GM23338 (cell line): ENCODE measurements around the gene TBC1D21. TPM values are rescaled to one million over a fixed set of nuclear protein-coding genes. Genes with fewer than 3 reads are reported as not detected.

Experiments
- ATAC-seq: fragments of 200-7000 bp; cut with Tn5 transposase; 3 replicates; pipeline ENCODE4 v1.9.1; 2020
- DNase-seq: peaks from one replicate; pipeline ENCODE4 v3.0.0-alpha.2; 2015; ENCODE audit warnings: low spot score
- H2AFZ ChIP-seq: fragments of 200-600 bp; sonication (generic); 2 replicates; pipeline ENCODE4 v1.8.0; 2016; ENCODE audit warnings: antibody characterized with exemption, mild to moderate bottlenecking, moderate library complexity
- H3F3A ChIP-seq: fragments of 200-600 bp; sonication (generic); replicated peaks from 2 replicates; pipeline ENCODE4 v1.8.0; 2017; ENCODE audit warnings: antibody characterized with exemption, mixed run types, low read depth
- H3K27ac ChIP-seq: fragments of 200-600 bp; sonication (generic); 2 replicates; pipeline ENCODE4 v1.6.1; 2016; ENCODE audit warnings: low read depth
- H3K27me3 ChIP-seq: fragments of 200-600 bp; sonication (generic); 2 replicates; pipeline ENCODE4 v1.8.0; 2016; ENCODE audit warnings: mild to moderate bottlenecking, mixed run types, moderate library complexity; ENCODE audit not compliant: insufficient read depth
- H3K36me3 ChIP-seq: fragments of 200-600 bp; sonication (generic); 2 replicates; pipeline ENCODE4 v1.8.0; 2016; ENCODE audit warnings: mild to moderate bottlenecking; ENCODE audit not compliant: insufficient read depth
- H3K4me1 ChIP-seq: fragments of 200-600 bp; sonication (generic); 2 replicates; pipeline ENCODE4 v1.8.0; 2016; ENCODE audit warnings: mild to moderate bottlenecking, moderate library complexity; ENCODE audit not compliant: insufficient read depth
- H3K4me2 ChIP-seq: fragments of 200-600 bp; sonication (generic); 2 replicates; pipeline ENCODE4 v1.7.1; 2017; ENCODE audit warnings: mixed run types
- H3K4me3 ChIP-seq: fragments of 200-600 bp; sonication (generic); 2 replicates; pipeline ENCODE4 v1.6.1; 2016; ENCODE audit warnings: mixed run types
- H3K79me2 ChIP-seq: fragments of 200-600 bp; sonication (generic); replicated peaks from 2 replicates; pipeline ENCODE4 v1.8.0; 2017; ENCODE audit warnings: mild to moderate bottlenecking; ENCODE audit not compliant: insufficient read depth
- H3K9me2 ChIP-seq: fragments of 200-600 bp; sonication (generic); 2 replicates; pipeline ENCODE4 v1.8.0; 2017; ENCODE audit not compliant: insufficient read depth
- H4K20me1 ChIP-seq: fragments of 200-600 bp; sonication (generic); replicated peaks from 2 replicates; pipeline ENCODE4 v1.8.0; 2017; ENCODE audit warnings: mild to moderate bottlenecking; ENCODE audit not compliant: insufficient read depth
- H3K27ac Mint-ChIP-seq: 2 replicates; pipeline ENCODE4 v1.8.0; 2020; ENCODE audit warnings: inconsistent platforms, mild to moderate bottlenecking, moderate library complexity, mixed read lengths
- H3K27me3 Mint-ChIP-seq: 3 replicates; pipeline ENCODE4 v1.8.0; 2022; ENCODE audit warnings: low read depth, mild to moderate bottlenecking, moderate library complexity, mixed read lengths, inconsistent platforms; ENCODE audit not compliant: insufficient read depth, poor library complexity
- H3K36me3 Mint-ChIP-seq: 3 replicates; pipeline ENCODE4 v1.8.0; 2021; ENCODE audit warnings: low read depth, mild to moderate bottlenecking, inconsistent platforms, moderate library complexity, mixed read lengths
- H3K4me1 Mint-ChIP-seq: 3 replicates; pipeline ENCODE4 v1.8.0; 2020; ENCODE audit warnings: mild to moderate bottlenecking, inconsistent platforms, mixed read lengths
- H3K4me3 Mint-ChIP-seq: 3 replicates; pipeline ENCODE4 v1.8.0; 2021; ENCODE audit warnings: moderate library complexity, mild to moderate bottlenecking, inconsistent platforms, mixed read lengths
- H3K9me3 Mint-ChIP-seq: 3 replicates; pipeline ENCODE4 v1.8.0; 2020; ENCODE audit warnings: moderate library complexity, mild to moderate bottlenecking, inconsistent platforms, mixed read lengths
- CREB1 ChIP-seq: fragments of 250-450 bp; sonication (Bioruptor Pico); IDR thresholded peaks from 2 replicates; pipeline ENCODE4 v1.5.0; 2020; ENCODE audit warnings: low read depth, mild to moderate bottlenecking, moderate library complexity
- CTCF ChIP-seq, 2 experiments: fragments of 200-600 bp in 1 of 2; sonication (generic) in 1 of 2; conservative IDR thresholded peaks; 2 replicates each; pipeline versions ENCODE4 v1.5.1 to v1.6.1; 2016 to 2017; ENCODE audit warnings: antibody characterized with exemption in 2 of 2, low read depth in 2 of 2, mild to moderate bottlenecking in 2 of 2, moderate library complexity in 1 of 2
- EZH2 ChIP-seq: fragments of 200-600 bp; sonication (generic); IDR thresholded peaks from one replicate; pipeline ENCODE4 v1.8.0; 2017; ENCODE audit warnings: antibody characterized with exemption, mild to moderate bottlenecking, low read depth; ENCODE audit not compliant: unreplicated experiment
- EZH2phosphoT487 ChIP-seq: fragments of 200-600 bp; sonication (generic); IDR thresholded peaks from one replicate; pipeline ENCODE4 v1.8.1; 2018; ENCODE audit warnings: antibody characterized with exemption; ENCODE audit not compliant: unreplicated experiment
- JUNB ChIP-seq: IDR thresholded peaks from one replicate; pipeline ENCODE4 v1.6.1; 2016; ENCODE audit warnings: antibody characterized with exemption; ENCODE audit not compliant: unreplicated experiment
- NANOG ChIP-seq: IDR thresholded peaks from 2 replicates; pipeline ENCODE4 v1.6.1; 2016; ENCODE audit warnings: antibody characterized with exemption, borderline replicate concordance
- POLR2AphosphoS5 ChIP-seq: IDR thresholded peaks from 2 replicates; pipeline ENCODE4 v1.6.1; 2016; ENCODE audit warnings: antibody characterized with exemption, low read depth
- STAT1 ChIP-seq: IDR thresholded peaks from one replicate; pipeline ENCODE4 v1.6.1; 2016; ENCODE audit warnings: antibody characterized with exemption; ENCODE audit not compliant: unreplicated experiment
- ZNF114 ChIP-seq: fragments of 250-450 bp; sonication (Bioruptor Pico); IDR thresholded peaks from 2 replicates; pipeline ENCODE4 v1.5.0; 2020; ENCODE audit warnings: mild to moderate bottlenecking, moderate library complexity
- ZNF331 ChIP-seq: fragments of 250-450 bp; sonication (Bioruptor Pico); IDR thresholded peaks from 2 replicates; pipeline ENCODE4 v1.5.0; 2020; ENCODE audit warnings: low read depth, mild to moderate bottlenecking, moderate library complexity
- polyA plus RNA-seq: library from polyadenylated mRNA; unstranded; fragments of >200 nt; fragmentation: Nextera tagmentation; extraction: Ambion mirVana; gene quantifications from 2 replicates; pipeline ENCODE4 v1.2.1, GENCODE V29; 2016
- total RNA-seq: library from RNA; depleted of rRNA; stranded (reverse); fragments of >200 nt; shearing (Covaris generic); gene quantifications from 2 replicates; pipeline ENCODE4 v1.2.3, GENCODE V29; 2014
- TF ChIP-seq, protein P1 (sequence below): IDR thresholded peaks from 2 replicates; pipeline ENCODE4 v1.6.1; 2016; ENCODE audit warnings: antibody characterized with exemption
- TF ChIP-seq, protein P2 (sequence below): IDR thresholded peaks from one replicate; pipeline ENCODE4 v1.6.1; 2018; ENCODE audit warnings: antibody characterized with exemption; ENCODE audit not compliant: unreplicated experiment
- TF ChIP-seq, protein P3 (sequence below): fragments of 250-450 bp; sonication (Bioruptor Pico); IDR thresholded peaks from 2 replicates; pipeline ENCODE4 v1.5.0; 2020; ENCODE audit warnings: mild to moderate bottlenecking, moderate library complexity

The TBC1D21 gene
- total and polyA plus RNA-seq, 2 experiments from 2014 or later, result not detected

GRCh38 chr15:73867426-73867825 is 5.9 kb upstream of the TBC1D21 start:
- no peak for ATAC-seq
- no peaks in the 10 kb centered on the region for H4K20me1 ChIP-seq
- no peak overlapping the region for H3K27ac Mint-ChIP-seq
- H3K36me3 Mint-ChIP-seq, result peaks cover 4% of the 10 kb centered on the region; the same call in 1 of the 3 replicates
- peaks cover 5% of the 10 kb centered on the region; the same call in 1 of the 2 replicates for H3F3A ChIP-seq
- no peak overlapping the region for H3K4me3 ChIP-seq
- H3K27me3 ChIP-seq, result no peaks in the 10 kb centered on the region
- H3K4me3 Mint-ChIP-seq, result no peak overlapping the region
- H2AFZ ChIP-seq, result peak overlapping the region; percentile 87; the same call in 1 of the 2 replicates
- peaks cover 5% of the 10 kb centered on the region for H3K27me3 Mint-ChIP-seq
- H3K79me2 ChIP-seq, result no peaks in the 10 kb centered on the region
- H3K9me2 ChIP-seq, result no peaks in the 10 kb centered on the region
- TF ChIP-seq, protein P1, sequence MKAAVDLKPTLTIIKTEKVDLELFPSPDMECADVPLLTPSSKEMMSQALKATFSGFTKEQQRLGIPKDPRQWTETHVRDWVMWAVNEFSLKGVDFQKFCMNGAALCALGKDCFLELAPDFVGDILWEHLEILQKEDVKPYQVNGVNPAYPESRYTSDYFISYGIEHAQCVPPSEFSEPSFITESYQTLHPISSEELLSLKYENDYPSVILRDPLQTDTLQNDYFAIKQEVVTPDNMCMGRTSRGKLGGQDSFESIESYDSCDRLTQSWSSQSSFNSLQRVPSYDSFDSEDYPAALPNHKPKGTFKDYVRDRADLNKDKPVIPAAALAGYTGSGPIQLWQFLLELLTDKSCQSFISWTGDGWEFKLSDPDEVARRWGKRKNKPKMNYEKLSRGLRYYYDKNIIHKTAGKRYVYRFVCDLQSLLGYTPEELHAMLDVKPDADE, result no peak
- TF ChIP-seq STAT1 (no peak), CREB1 (no peak), EZH2phosphoT487 (no peak), EZH2 (no peak), JUNB (no peak), ZNF331 (no peak), ZNF114 (no peak), NANOG (no peak), CTCF (conservative IDR thresholded peaks at IDR 0.05; ENCODE audit: low read depth in 2 of 2) (no peak), POLR2AphosphoS5 (no peak)
- TF ChIP-seq, protein P2, sequence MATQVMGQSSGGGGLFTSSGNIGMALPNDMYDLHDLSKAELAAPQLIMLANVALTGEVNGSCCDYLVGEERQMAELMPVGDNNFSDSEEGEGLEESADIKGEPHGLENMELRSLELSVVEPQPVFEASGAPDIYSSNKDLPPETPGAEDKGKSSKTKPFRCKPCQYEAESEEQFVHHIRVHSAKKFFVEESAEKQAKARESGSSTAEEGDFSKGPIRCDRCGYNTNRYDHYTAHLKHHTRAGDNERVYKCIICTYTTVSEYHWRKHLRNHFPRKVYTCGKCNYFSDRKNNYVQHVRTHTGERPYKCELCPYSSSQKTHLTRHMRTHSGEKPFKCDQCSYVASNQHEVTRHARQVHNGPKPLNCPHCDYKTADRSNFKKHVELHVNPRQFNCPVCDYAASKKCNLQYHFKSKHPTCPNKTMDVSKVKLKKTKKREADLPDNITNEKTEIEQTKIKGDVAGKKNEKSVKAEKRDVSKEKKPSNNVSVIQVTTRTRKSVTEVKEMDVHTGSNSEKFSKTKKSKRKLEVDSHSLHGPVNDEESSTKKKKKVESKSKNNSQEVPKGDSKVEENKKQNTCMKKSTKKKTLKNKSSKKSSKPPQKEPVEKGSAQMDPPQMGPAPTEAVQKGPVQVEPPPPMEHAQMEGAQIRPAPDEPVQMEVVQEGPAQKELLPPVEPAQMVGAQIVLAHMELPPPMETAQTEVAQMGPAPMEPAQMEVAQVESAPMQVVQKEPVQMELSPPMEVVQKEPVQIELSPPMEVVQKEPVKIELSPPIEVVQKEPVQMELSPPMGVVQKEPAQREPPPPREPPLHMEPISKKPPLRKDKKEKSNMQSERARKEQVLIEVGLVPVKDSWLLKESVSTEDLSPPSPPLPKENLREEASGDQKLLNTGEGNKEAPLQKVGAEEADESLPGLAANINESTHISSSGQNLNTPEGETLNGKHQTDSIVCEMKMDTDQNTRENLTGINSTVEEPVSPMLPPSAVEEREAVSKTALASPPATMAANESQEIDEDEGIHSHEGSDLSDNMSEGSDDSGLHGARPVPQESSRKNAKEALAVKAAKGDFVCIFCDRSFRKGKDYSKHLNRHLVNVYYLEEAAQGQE, result no peak
- TF ChIP-seq, protein P3, sequence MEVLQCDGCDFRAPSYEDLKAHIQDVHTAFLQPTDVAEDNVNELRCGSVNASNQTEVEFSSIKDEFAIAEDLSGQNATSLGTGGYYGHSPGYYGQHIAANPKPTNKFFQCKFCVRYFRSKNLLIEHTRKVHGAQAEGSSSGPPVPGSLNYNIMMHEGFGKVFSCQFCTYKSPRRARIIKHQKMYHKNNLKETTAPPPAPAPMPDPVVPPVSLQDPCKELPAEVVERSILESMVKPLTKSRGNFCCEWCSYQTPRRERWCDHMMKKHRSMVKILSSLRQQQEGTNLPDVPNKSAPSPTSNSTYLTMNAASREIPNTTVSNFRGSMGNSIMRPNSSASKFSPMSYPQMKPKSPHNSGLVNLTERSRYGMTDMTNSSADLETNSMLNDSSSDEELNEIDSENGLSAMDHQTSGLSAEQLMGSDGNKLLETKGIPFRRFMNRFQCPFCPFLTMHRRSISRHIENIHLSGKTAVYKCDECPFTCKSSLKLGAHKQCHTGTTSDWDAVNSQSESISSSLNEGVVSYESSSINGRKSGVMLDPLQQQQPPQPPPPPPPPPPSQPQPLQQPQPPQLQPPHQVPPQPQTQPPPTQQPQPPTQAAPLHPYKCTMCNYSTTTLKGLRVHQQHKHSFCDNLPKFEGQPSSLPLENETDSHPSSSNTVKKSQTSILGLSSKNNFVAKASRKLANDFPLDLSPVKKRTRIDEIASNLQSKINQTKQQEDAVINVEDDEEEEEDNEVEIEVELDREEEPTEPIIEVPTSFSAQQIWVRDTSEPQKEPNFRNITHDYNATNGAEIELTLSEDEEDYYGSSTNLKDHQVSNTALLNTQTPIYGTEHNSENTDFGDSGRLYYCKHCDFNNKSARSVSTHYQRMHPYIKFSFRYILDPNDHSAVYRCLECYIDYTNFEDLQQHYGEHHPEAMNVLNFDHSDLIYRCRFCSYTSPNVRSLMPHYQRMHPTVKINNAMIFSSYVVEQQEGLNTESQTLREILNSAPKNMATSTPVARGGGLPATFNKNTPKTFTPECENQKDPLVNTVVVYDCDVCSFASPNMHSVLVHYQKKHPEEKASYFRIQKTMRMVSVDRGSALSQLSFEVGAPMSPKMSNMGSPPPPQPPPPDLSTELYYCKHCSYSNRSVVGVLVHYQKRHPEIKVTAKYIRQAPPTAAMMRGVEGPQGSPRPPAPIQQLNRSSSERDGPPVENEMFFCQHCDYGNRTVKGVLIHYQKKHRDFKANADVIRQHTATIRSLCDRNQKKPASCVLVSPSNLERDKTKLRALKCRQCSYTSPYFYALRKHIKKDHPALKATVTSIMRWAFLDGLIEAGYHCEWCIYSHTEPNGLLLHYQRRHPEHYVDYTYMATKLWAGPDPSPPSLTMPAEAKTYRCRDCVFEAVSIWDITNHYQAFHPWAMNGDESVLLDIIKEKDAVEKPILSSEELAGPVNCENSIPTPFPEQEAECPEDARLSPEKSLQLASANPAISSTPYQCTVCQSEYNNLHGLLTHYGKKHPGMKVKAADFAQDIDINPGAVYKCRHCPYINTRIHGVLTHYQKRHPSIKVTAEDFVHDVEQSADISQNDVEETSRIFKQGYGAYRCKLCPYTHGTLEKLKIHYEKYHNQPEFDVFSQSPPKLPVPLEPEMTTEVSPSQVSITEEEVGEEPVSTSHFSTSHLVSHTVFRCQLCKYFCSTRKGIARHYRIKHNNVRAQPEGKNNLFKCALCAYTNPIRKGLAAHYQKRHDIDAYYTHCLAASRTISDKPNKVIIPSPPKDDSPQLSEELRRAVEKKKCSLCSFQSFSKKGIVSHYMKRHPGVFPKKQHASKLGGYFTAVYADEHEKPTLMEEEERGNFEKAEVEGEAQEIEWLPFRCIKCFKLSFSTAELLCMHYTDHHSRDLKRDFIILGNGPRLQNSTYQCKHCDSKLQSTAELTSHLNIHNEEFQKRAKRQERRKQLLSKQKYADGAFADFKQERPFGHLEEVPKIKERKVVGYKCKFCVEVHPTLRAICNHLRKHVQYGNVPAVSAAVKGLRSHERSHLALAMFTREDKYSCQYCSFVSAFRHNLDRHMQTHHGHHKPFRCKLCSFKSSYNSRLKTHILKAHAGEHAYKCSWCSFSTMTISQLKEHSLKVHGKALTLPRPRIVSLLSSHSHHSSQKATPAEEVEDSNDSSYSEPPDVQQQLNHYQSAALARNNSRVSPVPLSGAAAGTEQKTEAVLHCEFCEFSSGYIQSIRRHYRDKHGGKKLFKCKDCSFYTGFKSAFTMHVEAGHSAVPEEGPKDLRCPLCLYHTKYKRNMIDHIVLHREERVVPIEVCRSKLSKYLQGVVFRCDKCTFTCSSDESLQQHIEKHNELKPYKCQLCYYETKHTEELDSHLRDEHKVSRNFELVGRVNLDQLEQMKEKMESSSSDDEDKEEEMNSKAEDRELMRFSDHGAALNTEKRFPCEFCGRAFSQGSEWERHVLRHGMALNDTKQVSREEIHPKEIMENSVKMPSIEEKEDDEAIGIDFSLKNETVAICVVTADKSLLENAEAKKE, result no peak
- peaks cover 20% of the 10 kb centered on the region for H3K4me1 ChIP-seq
- no peak for DNase-seq
- peaks cover 30% of the 10 kb centered on the region for H3K4me1 Mint-ChIP-seq
- H3K36me3 ChIP-seq, result no peaks in the 10 kb centered on the region
- no peak overlapping the region for H3K27ac ChIP-seq
- H3K9me3 Mint-ChIP-seq, result peaks cover 8% of the 10 kb centered on the region; the same call in 1 of the 3 replicates
- no peak overlapping the region for H3K4me2 ChIP-seq
